Hippocampal formation (tissue), 2 donors: ENCODE measurements around the gene KBTBD13.

Experiments used
- DNase-seq, 2 donors: peaks; one replicate each; lab custom pipeline; 2025; lab: John Stamatoyannopoulos, UW

KBTBD13 gene

DNA sequence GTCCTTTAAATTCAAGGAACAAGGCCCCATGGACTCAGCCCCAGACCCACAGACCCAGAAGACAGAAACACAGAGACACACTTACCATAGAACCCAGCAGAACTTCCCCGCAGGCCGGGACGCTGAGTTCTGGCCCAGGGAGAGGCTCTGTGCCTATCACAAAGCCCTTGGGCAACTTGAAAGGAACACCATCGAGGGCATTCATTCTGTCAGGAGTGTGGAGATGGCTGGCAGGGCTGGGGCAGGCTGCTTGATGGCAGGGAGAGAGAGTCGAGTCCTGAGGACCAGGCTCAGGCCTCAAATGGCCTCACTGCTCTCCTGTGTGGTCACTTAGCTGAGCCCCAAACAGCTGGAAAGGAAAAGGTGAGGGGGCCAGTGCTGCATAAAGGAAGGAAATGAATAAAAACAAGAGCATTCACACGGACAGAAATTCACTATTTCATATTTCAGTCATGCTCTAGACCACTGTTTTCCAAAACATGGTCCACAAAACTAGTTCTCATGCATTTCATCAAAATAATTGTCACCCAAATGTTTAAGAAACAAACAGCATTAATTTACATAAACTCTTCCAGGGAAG, 29.6 kb downstream of the KBTBD13 start:
- DNase-seq: no peak

DNA sequence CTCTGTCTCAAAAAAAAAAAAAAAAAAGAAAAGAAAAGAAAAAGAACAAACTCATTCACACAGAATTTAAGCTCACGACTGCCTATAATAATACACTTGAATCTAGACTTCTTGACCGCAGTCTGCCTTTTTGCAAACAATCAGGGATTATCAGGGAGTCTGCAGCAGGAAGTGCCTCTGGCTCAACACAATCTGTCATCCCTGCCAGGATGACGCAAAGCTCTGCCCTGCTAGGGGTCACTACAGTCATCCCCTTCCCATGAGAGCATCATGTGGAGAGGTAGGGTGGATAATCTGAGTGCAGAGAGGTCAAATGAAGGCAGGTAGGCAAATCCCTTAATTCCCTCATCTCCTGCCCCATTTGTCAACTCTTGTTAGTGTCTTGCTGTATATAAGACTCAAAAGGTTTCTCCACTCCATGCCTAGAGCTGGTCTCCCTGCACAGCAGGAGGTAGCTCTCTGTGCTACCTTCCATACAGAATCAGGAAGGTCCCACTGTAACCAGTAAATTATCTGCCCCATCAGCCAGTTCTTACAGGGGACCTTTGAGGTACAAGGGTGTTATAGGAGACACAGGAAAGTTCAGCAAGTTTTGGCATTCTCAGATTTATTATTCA, 34.2 kb downstream of the KBTBD13 start:
- DNase-seq: no peak

DNA sequence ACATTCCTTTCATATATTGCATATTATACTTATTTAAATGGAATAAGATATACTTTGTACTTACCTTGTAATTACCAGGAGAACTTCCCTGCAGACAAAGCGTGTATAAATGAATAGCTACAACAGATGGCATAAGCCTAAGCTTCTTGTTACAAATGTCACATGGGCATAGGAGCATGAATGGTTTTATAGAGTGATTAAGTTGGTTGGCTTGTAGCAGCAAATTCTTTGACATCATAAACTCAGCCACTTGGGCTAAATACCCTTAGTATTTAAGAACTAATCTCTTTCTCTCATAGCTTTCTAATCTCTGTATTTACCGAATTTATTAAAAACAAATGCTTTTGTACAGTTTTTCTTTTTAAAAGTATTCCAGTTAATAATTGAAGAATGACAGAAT, 38.5 kb downstream of the KBTBD13 start, which contains the start of gene UBAP1L:
Gene UBAP1L, minus strand, starts transcription at position 115 of the 400 bp plus-strand sequence. CDS start 8,985 bp downstream, outside the sequence.
- no peak for DNase-seq

DNA sequence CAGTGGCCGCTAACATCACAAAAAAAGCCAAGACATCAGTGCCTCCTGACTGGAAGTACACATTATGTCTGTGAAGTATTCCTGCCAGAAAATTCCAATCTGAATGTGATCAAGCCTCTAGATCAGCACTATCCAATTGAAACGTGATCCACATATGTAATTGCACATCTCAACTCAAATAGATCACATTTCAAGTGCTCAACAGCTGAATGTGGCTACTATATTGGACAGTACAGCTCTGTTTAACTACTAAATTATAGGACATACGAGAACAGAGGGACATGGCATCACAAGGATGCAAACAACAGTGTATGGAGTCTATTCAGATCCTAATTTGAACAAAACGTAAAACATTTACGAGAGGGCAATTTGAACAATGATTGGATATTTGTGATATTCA, 39.0 kb downstream of the KBTBD13 start:
- DNase-seq: no peak
